Activated T-helper 1 cell treated with Interleukin-2 at 50 U/mL for 16 hours (primary cell): ENCODE measurements around the gene L2HGDH.
"Not testable (repeated sequence)": the region's sequence is repeated elsewhere in the genome, so short reads cannot be mapped to it uniquely, and the experiment has no call there.

ENCODE experiments used
- DNase-seq: peaks from one replicate; pipeline ENCODE4 v3.0.0-alpha.2; 2020; ENCODE audit warnings: low read depth

The L2HGDH gene

DNA sequence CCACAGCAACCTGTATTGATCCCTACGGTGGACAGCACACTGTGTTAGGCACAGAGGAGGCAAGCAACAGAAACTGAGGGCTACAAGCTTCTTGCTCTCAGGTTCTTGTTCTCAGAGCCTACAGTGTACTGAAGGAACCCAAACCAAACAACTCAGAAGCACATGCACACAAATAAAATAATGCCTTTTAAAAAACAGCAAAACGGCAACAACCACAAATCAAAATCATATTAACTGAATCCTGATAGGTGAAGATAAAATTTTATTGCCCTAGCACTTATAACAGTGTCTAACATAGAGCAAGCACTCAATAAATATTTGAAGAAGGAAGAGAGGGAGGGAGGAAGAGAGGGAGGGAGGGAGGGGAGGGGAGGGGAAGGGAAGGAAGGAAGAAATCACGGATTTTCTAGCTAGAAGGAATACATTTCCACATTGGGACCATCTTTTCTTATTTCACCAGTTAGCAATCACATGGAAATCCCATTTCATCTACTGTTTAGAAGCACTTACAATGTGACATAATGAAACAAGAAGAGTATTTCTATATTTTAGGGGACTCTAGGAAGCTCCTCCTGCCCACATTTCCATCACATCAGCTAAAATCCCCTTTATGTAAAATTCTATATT is 27.3 kb upstream of the L2HGDH start:
- DNase-seq = no peak

DNA sequence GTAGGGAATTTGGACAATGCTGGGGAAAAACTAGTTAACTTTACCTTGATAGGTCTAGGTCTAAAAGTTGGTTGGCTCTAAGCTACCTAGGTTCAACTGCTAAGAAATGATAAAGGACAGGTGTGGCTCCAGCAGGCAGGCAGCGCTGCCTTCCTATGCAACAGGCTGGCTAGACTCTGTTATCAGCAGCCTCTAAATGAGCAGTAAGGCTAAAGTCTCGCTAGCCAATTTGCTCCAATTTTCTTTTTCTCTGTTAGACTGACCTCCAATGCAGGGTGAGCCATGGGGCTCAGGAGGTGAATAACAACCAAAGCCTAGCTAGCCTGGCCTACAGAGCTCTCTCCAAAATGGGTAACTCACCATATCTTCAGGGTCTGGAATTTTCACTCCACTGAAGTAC is 26.6 kb upstream of the L2HGDH start:
- DNase-seq = no peak

DNA sequence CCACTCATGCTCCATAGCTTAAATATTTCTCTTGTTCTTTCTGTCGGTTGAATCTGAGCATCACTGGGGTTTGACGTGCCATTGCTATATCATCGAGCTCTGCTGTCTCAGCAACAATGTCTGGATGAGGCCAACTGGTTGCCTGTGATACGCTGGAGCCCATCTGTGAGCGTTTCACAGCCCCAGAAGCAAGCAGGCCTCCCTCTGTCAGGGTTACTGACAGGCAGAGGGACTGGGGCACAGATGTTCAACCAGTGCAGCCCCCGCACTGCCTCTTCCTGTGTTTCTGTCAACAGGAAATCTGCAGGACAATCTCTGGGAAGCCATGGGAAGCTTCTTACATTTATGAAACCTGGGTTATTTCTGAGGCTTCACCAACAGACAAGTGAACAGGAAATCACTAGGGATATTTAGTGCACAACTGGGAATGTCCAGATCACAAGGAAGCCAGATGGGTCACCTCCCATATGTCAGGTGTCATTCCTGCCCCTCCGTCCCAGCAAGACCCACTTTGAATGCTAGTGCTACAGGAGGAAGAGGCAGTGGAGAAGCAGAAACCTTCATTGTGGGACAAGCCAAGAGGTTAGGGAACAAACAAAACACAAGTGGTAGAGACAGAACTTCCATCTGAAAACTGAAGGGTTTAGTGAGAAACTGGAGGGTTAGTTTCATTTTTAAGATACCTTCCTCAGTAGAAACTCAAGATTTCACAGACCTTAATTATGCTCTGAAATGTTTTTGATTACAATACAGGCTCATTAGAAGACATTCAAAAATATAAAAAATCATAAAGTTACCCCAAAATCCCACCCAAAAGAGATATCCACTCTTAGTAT is 24.2 kb upstream of the L2HGDH start:
- no peak for DNase-seq

DNA sequence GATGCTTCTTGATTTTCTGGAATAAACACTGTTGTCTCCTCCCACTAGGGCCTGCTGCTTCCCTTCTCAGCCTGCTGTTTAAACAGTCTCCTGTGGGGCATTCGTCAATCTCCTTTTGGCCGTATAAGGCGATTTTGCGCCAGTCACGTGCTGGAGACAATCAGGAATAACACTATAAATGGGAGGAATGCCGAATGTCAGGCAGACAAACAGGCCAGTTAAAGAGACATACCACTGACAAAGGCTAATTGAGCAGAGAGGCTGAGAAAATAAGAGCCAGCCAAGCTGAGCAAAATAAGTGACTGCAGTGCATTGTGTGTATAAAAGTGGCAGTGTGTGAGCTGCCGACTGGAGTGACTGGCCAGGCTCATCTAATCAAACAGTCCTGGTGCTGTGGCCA is 23.4 kb upstream of the L2HGDH start:
- DNase-seq = no peak

DNA sequence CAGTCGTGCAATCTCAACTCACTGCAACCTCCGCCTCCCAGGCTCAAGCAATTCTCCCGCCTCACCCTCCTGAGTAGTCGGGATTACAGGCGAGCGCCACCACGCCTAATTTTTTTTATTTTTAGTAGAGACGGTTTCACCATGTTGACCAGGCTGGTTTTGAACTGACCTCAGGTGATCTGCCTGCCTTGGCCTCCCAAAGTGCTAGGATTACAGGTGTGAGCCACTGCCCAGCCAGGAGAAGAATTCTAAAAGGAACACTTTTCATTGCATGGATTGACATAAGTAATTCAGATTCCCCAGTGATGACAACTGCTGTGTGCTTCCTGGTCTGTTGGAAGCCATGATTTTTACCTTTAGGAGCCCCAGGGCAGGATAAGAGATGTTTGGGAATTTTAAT is 22.2 kb upstream of the L2HGDH start:
- DNase-seq = no peak

DNA sequence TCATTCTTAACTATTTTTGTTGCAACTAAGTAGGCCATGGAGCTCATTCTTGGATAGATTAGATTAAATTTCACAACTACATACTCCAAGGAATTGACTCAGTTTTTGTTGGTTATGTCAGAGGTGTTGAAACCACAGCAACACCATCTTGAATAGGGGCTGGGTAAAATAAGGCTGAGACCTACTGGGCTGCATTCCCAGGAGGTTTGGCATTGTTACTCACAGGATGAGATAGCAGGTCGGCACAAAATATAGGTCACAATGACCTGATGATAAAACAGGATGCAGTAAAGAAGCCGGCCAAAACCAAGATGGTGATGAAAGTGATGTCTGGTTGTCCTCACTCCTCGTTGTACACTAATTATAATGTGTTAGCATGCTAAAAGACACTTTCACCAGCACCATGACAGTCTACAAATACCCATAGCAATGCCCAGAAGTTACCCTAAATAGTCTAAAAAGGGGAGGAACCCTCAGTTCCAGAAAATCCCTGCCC is 21.0 kb upstream of the L2HGDH start:
- DNase-seq = no peak

DNA sequence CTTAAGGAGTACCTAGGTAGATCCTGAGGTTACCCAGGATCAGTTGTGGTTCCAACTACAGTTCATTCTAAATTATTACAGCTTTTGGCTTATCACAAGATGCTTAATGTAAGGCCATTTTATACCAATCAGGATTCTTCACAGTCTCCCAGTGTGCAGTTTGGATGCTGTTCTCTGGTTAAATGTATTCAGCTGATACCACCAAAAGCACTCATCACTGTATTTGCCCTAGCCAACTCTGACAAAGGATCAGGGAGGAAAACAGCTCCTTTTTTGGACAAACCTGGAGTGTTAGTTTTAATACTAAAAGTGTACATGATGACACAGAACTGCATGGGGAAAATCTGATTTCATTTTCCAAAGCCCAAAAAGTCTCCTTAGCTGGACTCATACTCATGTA is 19.6 kb upstream of the L2HGDH start:
- no peak for DNase-seq

DNA sequence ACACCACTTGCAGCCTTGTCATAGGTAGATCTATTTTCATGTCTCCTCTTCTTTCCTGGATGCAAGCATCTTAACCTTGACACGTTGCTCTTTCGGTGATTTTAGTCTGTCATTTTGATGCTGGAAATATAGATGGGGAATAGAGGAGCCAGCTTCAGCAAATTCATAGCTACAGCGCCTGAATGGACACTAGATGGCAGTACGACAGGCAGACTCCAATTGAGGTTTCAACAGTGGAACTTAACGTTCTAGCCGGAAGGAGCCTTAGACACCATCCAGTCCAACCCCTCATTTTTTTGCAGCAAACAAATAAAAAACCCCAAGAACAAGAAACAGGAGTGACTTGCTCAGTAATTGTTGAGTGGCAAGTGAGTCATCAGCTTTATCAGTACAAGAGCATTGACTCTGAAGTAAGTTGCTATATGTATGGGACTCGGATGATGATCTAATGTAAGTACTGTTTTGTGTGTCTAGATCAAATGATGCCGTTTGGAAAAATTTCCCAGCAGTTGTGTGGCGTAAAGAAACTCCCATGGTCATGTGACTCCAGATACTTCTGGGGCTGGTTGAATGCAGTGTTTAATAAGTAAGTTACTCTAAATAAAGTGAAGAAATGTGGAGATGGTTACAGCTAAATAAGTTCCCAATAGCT is 9.1 kb upstream of the L2HGDH start:
- DNase-seq = peak; percentile 50

DNA sequence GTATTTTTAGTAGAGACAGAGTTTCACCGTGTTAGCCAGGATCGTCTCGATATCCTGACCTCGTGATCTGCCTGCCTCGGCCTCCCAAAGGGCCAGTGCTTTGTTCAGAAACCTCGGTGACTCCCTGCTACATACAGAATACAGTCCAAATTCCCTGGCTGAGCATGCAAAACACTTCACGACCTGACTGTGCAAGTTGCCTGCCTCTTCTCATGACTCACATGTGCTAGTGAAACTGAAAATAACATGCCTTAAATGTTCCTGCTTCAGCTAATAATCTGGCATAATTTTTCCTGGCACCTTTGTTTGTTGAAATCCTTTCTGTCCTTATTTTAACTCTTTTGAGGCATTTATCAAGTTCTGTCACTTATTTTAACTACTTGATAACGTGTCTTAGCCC is 8.3 kb upstream of the L2HGDH start:
- DNase-seq = no peak

DNA sequence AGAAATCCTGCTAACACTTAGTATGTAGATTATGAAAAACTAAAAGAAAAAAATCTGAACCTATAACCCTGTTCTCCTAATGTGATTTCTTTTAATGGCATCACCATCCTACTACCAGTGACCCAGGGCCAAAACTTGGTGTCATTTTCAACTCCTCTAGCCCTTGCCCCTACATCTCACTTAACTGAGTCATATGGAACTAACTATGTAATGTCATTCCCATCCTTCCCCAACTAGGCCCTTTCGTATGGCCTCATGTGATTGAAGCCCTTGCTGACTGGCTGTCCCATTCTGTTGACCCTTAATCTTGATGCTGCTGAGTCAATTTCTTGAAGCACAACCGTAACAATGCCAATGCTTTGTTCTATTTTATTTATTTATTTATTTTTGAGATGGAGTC is 7.7 kb upstream of the L2HGDH start:
- DNase-seq = no peak

DNA sequence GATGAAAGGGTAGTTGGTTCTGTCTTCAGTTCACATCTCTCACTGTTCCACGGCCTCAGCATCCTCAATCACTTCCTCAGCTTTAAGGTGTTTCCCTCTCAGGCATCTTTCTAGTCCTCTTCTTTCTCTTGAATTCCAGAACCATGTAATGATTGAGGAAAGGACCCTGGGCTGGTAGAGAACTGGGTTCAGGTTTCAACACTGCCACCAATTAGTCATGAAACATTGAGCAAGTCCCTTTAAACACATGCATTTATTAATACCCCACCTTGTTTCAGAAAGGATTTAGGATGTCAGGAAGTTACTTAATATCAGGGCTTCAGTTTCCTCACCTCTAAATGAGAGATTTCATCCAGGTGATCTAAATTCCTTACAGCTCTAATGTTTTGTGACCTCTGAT is 7.3 kb upstream of the L2HGDH start:
- DNase-seq = no peak

DNA sequence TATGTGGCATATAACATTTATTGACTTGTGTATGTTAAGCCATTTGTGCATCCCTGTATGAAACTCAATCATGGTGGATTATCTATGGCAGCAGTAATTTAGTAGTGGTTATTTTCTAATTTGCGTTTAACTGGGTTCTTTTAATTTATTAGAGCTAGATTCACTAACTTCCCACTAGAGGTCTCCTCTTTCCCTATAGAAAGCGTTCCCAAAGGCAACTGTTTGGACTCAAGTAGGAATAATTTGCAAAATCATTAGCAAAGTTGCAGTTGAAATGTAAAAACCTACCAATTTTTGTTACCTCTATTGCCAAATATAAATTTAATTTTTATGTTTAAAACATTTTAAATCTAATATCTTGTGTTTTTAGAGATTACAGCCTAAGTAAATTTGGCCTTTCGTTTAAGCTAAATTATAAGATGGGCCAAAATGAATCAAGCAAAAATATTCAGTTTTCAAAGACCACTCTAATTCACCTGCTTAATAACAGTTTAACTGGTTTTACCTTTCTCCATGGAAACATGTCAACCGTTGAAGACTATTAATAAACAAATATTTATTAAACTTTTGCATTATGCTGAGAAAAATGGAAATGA is 6.1 kb upstream of the L2HGDH start:
- DNase-seq = no peak

DNA sequence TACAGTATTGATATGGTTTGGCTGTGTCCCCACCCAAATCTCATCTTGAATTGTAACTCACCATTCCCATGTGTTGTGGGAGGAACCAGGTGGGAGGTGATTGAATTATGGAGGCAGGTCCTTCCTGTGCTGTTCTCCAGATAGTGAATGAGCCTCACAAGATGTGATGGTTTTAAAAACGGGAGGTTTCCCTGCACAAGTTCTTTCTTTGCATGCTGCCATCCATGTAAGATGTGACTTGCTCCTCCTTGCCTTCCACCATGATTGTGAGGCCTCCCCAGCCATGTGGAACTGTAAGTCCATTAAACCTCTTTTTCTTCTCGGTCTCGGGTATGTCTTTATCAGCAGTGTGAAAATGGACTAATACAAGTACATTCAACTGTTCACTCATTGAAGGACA is 2.1 kb upstream of the L2HGDH start:
- not testable (repeated sequence) for DNase-seq

DNA sequence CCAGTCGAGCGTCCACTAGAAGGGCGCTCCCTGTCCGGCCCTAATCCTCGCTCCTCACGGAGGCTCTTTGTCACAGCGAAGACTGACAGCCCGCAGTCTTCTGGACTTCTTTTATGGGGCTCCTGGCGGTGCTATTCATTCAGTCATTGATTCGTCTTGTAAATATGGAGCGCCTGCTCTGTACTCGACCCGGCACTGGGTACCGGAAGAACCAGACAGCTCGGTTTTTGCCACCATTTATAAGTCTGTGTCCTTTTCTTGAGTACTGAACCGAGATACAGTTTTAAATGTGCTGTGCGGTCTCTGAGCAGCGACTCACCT is 665 bp upstream of the L2HGDH start:
- no peak for DNase-seq

DNA sequence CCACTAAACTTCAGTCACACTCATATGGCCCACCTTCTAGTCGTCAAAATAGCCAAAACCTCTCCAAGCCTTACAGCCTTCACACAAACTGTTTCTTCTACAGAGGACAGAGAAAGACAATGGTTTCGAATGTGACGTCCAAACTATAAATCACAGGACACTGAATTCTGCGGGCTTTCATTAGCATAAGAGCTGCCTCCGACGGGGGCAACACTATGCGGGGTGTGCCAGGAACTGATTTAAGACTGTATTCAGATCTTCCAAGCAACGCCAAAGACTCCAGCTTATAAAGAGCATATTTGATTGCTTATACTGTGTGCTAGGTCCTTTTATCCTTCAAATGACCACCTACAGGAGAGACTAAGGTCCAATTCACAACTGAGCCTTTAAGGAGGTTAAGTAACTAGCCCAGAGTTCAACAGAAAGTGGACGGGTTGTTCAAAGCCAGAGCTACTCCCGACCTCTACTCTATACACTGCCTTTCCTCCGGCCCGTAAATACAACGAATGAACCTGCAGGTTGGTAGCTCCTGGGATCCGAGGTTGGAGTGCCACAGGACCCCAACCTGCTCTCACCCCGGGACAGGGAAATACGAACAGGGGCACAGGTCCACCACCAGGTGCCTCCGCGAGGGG is 575 bp downstream of the L2HGDH start:
- DNase-seq = no peak

DNA sequence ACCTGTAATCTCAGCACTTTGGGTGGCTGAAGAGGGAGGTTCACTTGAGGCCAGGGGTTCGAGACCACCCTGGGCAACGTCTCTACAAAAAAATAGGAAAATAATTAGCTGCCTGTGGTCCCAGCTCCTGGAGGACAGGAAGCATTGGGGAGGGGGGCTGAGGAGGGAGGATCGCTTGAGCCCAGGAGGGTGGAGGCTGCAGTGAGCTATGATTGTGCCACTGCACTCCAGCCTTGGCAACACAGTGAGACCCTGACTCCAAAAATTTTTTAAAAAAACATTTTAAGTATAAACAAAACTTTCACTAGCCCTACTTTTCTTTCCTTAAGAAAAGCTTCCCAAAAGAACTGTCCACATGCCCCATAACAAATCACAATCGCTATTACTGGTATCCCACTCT is 1.6 kb downstream of the L2HGDH start:
- DNase-seq = no peak

DNA sequence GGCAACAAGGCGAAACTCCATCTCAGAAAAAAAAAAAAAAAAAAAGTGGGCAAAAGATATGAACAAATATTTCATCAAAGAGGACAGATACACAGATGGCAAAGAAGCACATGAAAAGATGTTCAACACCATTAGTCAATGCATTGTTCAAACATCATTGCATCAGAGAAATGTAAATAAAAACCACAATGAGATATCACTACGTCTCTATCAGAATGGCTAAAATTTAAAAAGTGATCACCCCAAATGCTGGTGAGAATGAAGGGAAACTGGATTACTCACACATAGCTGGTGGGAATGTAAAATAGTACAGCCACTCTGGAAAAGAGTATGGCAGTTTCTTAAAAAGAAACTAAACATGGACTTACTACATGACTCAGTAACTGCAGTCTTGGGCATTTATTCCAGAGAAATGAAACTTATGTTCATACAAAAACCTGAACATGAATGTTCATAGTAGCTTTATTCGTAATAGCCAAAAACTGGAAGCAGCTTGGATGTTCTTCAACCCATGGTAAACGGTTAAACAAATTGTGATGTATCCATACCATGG is 3.6 kb downstream of the L2HGDH start:
- DNase-seq = no peak

DNA sequence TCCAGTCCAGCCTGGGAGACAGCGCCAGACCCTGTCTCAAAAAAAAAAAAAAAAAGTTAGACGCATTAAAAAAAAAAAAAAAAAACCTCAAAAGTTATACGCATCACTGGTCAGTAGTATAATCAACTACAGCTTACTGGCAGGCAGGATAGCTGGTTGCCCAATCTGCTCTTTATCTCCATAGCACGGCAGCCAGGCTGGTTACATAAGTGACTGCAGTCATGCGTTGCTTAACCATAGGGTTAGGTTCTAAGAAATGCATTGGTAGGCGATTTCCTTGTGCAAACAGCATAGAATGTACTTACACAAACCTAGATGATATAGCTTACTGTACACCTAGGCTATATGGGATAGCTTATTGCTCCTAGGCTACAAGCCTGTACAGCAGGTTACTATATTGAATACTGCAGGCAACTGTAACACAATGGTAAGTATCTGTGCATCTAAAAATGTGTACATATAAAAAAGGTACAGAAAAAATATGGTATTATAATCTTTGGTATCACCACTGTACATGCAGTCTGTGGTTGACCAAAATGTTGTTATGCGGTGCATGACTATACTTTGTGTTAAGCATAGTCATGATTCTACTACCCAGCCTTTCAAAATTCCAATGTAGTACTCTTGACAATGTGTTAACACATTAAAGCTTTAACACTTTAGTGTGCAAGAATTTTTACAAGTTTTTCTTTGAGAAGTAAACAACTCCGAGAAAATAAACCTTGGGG is 8.1 kb downstream of the L2HGDH start:
- no peak for DNase-seq

DNA sequence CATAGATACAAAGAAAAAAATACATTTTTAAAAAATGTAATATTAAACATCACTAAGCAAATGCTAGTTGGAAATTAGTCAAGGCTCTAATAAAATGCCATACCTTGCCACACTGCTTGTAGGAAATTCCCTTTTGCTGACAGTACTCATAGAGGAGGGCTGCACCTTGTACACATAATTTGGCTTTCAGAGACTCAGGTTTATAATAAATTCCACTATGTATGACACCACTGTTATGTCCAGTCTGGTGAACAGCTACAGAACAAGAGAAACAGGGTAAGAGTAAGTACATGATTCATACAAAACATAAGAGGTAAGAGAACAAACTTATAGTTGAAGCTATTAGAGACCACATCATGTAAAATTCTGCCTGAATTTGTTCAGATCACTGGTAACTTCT is 10.1 kb downstream of the L2HGDH start:
- DNase-seq = no peak

DNA sequence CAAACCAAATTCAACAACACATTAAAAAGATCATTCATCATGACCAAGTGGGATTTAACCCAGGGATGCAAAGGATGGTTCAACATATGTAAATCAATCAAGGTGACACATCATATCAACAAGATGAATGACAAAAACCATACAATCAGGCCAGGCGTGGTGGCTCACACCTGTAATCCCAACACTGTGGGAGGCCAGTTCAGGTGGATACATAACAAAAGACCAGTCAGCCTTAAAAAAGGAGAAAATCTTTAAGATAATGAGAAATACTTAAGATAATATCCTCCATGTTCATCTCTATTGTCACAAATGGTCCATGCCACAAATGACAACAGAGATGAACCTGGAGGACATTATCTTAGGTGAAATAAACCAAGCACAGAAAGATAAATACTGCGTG is 12.4 kb downstream of the L2HGDH start:
- no peak for DNase-seq

DNA sequence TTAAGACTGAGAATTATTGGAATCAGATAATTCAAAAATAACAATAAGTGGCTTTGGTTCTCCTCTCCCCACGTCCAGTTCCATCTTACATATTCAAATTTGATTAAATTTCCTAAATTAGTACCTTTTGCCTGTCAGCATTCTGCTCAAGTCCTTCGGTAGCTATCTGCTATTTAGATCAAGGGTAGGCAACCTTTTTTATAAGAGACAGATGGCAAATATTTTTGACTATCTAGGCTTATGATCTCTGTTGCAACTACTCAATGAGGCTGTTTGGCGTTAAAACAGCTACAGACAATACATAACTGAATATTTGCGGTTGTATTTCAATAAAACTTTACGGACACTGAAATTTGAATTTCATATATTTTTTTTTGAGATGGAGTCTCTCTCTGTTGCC is 21.7 kb downstream of the L2HGDH start:
- DNase-seq = no peak

DNA sequence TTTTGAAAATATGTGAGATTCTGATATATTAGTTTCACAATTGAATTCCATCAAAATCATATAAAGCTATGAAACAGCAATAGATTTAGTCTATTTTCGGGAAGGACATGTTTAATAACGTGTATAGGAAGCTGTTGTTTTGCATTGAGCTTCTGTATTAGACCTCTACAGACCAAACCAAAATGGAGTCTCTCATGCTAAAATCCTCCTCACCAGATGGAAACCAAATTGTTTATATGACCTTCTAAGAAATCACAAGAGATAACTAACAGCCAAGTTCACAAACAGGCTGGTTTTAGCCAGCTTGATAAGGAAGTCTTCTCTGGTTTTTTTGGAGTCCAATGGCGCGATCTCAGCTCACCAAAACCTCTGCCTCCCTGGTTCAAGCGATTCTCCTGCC is 23.9 kb downstream of the L2HGDH start:
- no peak for DNase-seq
